Measurements from ENCODE around the gene DDX10.

DDX10 gene

GRCh38 chr11:108825381-108825780 is 160.5 kb downstream of the DDX10 start:
- no peak for DNase-seq (ENCODE audit: low spot score)

- no peak for DNase-seq (ENCODE audit: low spot score)
Measured at GRCh38 chr11:108826136-108826535, 161.3 kb downstream of the DDX10 start.

GRCh38 chr11:108835624-108836023 is 170.8 kb downstream of the DDX10 start:
- no peak for DNase-seq (ENCODE audit: low spot score)

GRCh38 chr11:108836541-108836940 is 171.7 kb downstream of the DDX10 start:
- no peak for DNase-seq (ENCODE audit: low spot score)

- no peak for DNase-seq (ENCODE audit: low spot score)
Measured at GRCh38 chr11:108838102-108838791, 173.4 kb downstream of the DDX10 start.

GRCh38 chr11:108838792-108839105 is 173.9 kb downstream of the DDX10 start:
- DNase-seq (ENCODE audit: low spot score): no peak

GRCh38 chr11:108846009-108846408 is 181.1 kb downstream of the DDX10 start:
- DNase-seq (ENCODE audit: low spot score): no peak

GRCh38 chr11:108847298-108847990 is 182.6 kb downstream of the DDX10 start:
- no peak for DNase-seq (ENCODE audit: low spot score)

GRCh38 chr11:108851781-108852180 is 186.9 kb downstream of the DDX10 start:
- no peak for DNase-seq (ENCODE audit: low spot score)

- DNase-seq (ENCODE audit: low spot score): no peak
Measured at GRCh38 chr11:108852701-108853100, 187.8 kb downstream of the DDX10 start.

GRCh38 chr11:108853151-108853550 is 188.3 kb downstream of the DDX10 start:
- DNase-seq (ENCODE audit: low spot score): no peak

GRCh38 chr11:108853864-108854263 is 189.0 kb downstream of the DDX10 start:
- DNase-seq (ENCODE audit: low spot score): peak; percentile 47

- no peak for DNase-seq (ENCODE audit: low spot score)
Measured at GRCh38 chr11:108854346-108854745, 189.5 kb downstream of the DDX10 start.

GRCh38 chr11:108857382-108857781 is 192.5 kb downstream of the DDX10 start:
- no peak for DNase-seq (ENCODE audit: low spot score)

GRCh38 chr11:108858622-108859021 is 193.8 kb downstream of the DDX10 start:
- no peak for DNase-seq (ENCODE audit: low spot score)

- DNase-seq (ENCODE audit: low spot score): no peak
Measured at GRCh38 chr11:108859510-108859909, 194.6 kb downstream of the DDX10 start.

- no peak for DNase-seq (ENCODE audit: low spot score)
Measured at GRCh38 chr11:108863528-108863927, 198.7 kb downstream of the DDX10 start.

- no peak for DNase-seq (ENCODE audit: low spot score)
Measured at GRCh38 chr11:108865406-108865805, 200.5 kb downstream of the DDX10 start.

GRCh38 chr11:108866781-108867180 is 201.9 kb downstream of the DDX10 start:
- DNase-seq (ENCODE audit: low spot score): no peak

- DNase-seq (ENCODE audit: low spot score): no peak
Measured at GRCh38 chr11:108870373-108871020, 205.6 kb downstream of the DDX10 start.

GRCh38 chr11:108871152-108871551 is 206.3 kb downstream of the DDX10 start:
- no peak for DNase-seq (ENCODE audit: low spot score)

GRCh38 chr11:108871867-108872266 is 207.0 kb downstream of the DDX10 start:
- DNase-seq (ENCODE audit: low spot score): no peak

GRCh38 chr11:108872781-108873291 is 208.0 kb downstream of the DDX10 start:
- no peak for DNase-seq (ENCODE audit: low spot score)
